Muscle of arm (tissue), 12 donors: Measurements from ENCODE around the gene TSN. TPM values are rescaled to one million over a fixed set of nuclear protein-coding genes. Genes with fewer than 3 reads are reported as not detected.
A peak's percentile ranks its signal among the peaks of the same experiment; 100 is the strongest.
"Not testable (repeated sequence)": the region's sequence is repeated elsewhere in the genome, so short reads cannot be mapped to it uniquely, and the experiment has no call there.

Experiments used
- DNase-seq: peaks from one replicate; pipeline ENCODE4 v3.0.0-alpha.2; 2013
- polyA plus RNA-seq, 12 donors: library from polyadenylated mRNA; unstranded; fragments of 120-200 nt; gene quantifications; one replicate each; pipeline ENCODE4 v1.2.1, GENCODE V29; 2013; ENCODE audit not compliant: insufficient read length in 12 of 12

The TSN gene
- polyA plus RNA-seq, 12 donors = 47.3 to 99.3 (median 58.7) TPM; not detected in 1

- no peak for DNase-seq
Observed at GRCh38 chr2:121793816-121794215, 38.4 kb downstream of the TSN start.

- no peak for DNase-seq
Observed at GRCh38 chr2:121794233-121794632, 38.8 kb downstream of the TSN start.

- no peak for DNase-seq
Observed at GRCh38 chr2:121796239-121796638, 40.8 kb downstream of the TSN start.

- no peak for DNase-seq
Observed at GRCh38 chr2:121798617-121799016, 43.2 kb downstream of the TSN start.

GRCh38 chr2:121801916-121802315 is 46.5 kb downstream of the TSN start:
- DNase-seq = no peak

DNA sequence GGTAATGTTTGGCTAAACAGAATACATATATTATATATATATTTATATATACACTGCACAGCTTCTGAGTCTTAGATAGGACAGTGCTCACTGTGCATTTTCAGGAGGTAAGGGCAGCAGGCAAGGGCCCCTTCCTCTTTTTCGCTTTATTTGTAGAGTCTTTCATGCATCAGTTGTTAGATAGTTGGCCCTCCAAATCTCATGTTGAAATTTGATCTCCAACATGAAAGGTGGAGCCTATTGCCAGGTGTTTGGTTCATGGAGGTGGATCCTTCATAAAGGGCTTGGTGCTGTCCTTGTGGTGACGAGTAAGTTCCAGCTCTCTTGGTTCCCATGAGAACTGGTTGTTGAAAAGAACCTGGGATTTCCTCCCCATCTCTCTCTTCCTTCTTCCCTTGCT is 48.1 kb downstream of the TSN start:
- no peak for DNase-seq

DNA sequence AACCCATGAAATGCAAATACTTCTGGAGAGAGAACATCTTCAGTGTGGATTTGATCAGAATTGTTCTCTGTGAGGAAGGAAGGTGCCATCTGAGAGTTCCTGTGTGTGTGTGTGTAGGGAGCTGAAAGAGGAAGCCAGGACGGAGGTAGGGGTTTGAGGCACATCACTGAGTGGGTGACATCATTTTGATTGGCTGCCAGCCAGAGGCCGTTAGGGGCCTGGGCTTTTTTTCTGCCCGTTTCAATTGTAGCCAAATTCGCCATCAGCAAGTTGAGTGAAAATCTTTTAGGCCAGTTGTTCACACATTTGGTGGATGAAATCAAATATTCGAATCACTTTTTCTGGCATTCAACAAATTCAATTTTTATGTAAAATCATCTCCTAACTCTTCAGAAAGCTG is 48.9 kb downstream of the TSN start:
- no peak for DNase-seq

- DNase-seq = no peak
Observed at GRCh38 chr2:121804997-121805765, 49.7 kb downstream of the TSN start.

- no peak for DNase-seq
Observed at GRCh38 chr2:121805766-121806143, 50.3 kb downstream of the TSN start.

DNA sequence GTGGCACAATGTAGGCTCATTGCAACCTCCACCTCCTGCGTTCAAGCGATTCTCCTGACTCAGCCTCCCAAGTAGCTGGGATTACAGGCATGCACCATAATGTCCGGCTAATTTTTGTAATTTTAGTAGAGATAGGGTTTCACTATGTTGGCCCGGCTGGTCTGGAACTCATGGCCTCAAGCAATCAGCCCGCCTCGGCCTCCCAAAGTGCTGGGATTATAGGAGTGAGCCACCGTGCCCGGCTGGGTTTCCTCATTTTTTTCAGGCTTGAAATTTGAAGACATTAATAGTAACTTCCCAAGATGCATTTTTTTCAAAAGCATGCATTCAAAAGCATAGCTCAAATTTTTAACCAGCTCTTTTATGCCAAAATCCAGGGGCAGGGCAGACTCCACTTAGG is 52.3 kb downstream of the TSN start:
- not testable (repeated sequence) for DNase-seq

- DNase-seq = no peak
Observed at GRCh38 chr2:121809607-121810006, 54.2 kb downstream of the TSN start.

- DNase-seq = peak; percentile 83
Observed at GRCh38 chr2:121810959-121811853, 55.8 kb downstream of the TSN start.

GRCh38 chr2:121813083-121813482 is 57.6 kb downstream of the TSN start:
- DNase-seq = not testable (repeated sequence)

DNA sequence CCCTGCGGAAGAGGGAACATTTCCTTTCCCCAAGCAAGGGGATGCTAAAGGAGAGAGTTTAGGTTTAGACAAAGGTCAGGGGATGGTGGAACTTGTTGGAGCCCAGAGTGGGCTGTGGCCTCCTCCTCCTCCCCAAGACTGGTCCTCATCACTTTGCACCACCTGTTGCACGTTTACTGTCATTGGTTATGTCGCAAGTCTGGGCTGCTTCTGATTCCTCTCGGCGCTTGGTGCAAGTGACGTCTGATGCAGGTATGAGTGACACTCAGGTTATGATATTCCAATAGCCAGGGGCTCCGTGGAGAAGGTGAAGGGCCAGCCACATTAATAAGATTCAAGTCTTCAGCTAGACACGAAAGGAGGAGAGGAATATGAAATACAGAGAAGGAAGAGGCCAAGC is 59.8 kb downstream of the TSN start:
- DNase-seq = no peak

- DNase-seq = no peak
Observed at GRCh38 chr2:121816797-121817196, 61.3 kb downstream of the TSN start.

DNA sequence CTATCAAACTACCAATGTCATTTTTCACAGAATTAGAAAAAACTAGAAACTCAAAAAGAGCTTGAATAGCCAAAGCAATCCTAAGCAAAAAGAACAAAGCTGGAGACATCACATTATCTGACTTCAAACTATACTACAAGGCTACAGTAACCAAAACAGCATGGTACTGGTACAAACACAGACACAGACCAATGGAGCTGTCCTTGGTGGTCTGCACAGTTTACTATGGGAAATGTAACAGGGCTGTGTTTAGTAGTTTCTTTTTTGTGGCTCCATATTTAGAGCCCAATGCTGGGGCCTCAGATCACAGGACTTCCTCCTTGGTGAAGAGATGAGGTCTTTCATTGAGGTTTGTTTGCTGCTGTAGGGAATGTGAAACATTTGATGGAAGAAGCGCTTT is 61.9 kb downstream of the TSN start:
- DNase-seq = not testable (repeated sequence)

Other genes starting within 250 kb of the TSN start
- gene RNU4ATAC, start 224.8 kb upstream of the TSN start, polyA plus RNA-seq = 1 to 10 TPM in 1 of 12 donors, not detected in 11; 2.8 TPM
- 10 to 100 TPM; 41.5 to 86.0 (median 58.7) TPM for gene CLASP1, start 106.2 kb upstream of the TSN start, polyA plus RNA-seq
- 100 to 1,000 TPM in 1 of 12 donors, 10 to 100 TPM in 10, not detected in 1; 52.0 to 152 (median 64.5) TPM for gene NIFK, start 18.8 kb upstream of the TSN start, polyA plus RNA-seq